HepG2 (cell line): Measurements from ENCODE around the gene CPEB2. TPM values are rescaled to one million over a fixed set of nuclear protein-coding genes. Genes with fewer than 3 reads are reported as not detected.

Experiments
- ATAC-seq: fragments of 200-7000 bp; cut with Tn5 transposase; 3 replicates; pipeline ENCODE4 v1.9.1; 2020; ENCODE audit warnings: mild to moderate bottlenecking, moderate library complexity
- BruUV-seq: library from RNA; stranded (reverse); fragments of 400-500 nt; replicated peaks from 2 replicates; lab custom pipeline; 2021; lab: Mats Ljungman, UMichigan
- CTCF ChIA-PET: fragments of 300-600 bp; formaldehyde crosslinking; extraction: SDS; loops from one replicate; lab custom pipeline; 2021; ENCODE audit warnings: low total read pairs, inconsistent platforms, low intra/inter-chr PET ratio; lab: Yijun Ruan, JAX
- POLR2A ChIA-PET: fragments of 350-600 bp; sonication (Branson Sonifier 250); formaldehyde crosslinking; loops from one replicate; lab custom pipeline; 2020; ENCODE audit warnings: antibody characterized with exemption, inconsistent platforms; lab: Yijun Ruan, JAX
- DNase-seq: peaks from one replicate; pipeline ENCODE4 v3.0.0-alpha.2; 2015; ENCODE audit warnings: low spot score
- FAIRE-seq: peaks from 3 replicates; lab custom pipeline; 2011; peaks lifted over from hg19 to GRCh38; lab: Jason Lieb, UNC
- H2AFZ ChIP-seq: one replicate; pipeline ENCODE4 v1.6.1; 2011; ENCODE audit warnings: low read length, inconsistent platforms
- H3K27ac ChIP-seq: fragments of 300-600 bp; 3 replicates; pipeline ENCODE4 v1.8.0; 2011; ENCODE audit warnings: mixed run types, mild to moderate bottlenecking, mixed read lengths, low read length, inconsistent platforms; ENCODE audit not compliant: insufficient read depth; ENCODE audit errors: extremely low read length
- H3K27me3 ChIP-seq, 2 experiments: fragments of 200-600 bp in 1 of 2; 2 replicates in 1 of 2; 3 replicates in 1 of 2; pipeline versions ENCODE4 v1.6.0 to v1.8.0; 2011; ENCODE audit warnings: low read length in 2 of 2, mild to moderate bottlenecking in 2 of 2, moderate library complexity in 2 of 2, inconsistent platforms in 1 of 2; ENCODE audit not compliant: insufficient read depth in 2 of 2, control insufficient read depth in 1 of 2
- H3K36me3 ChIP-seq, 2 experiments: fragments of 200-600 bp in 1 of 2; replicated peaks in 1 of 2; 2 replicates in 1 of 2; 3 replicates in 1 of 2; pipeline versions ENCODE4 v1.5.1 to v1.8.0; 2011; ENCODE audit warnings: low read length in 2 of 2, inconsistent platforms in 1 of 2; ENCODE audit not compliant: insufficient read depth in 2 of 2, control insufficient read depth in 1 of 2
- H3K4me1 ChIP-seq: 2 replicates; pipeline ENCODE4 v1.5.1; 2012; ENCODE audit warnings: low read length, inconsistent platforms; ENCODE audit not compliant: insufficient read depth
- H3K4me2 ChIP-seq: 2 replicates; pipeline ENCODE4 v1.6.0; 2011; ENCODE audit warnings: low read depth, low read length, inconsistent platforms
- H3K4me3 ChIP-seq, 3 experiments: fragments of 200-600 bp in 1 of 3; sonication (generic), shearing (Covaris generic) in 1 of 3; replicated peaks in 1 of 3; 2 replicates each; pipeline ENCODE4 v1.5.1; 2011 to 2016; ENCODE audit warnings: low read length in 3 of 3, inconsistent platforms in 2 of 3, low read depth in 2 of 3, mild to moderate bottlenecking in 2 of 3, control low read depth in 1 of 3, mixed read lengths in 1 of 3; ENCODE audit not compliant: insufficient read depth in 1 of 3
- H3K79me2 ChIP-seq: one replicate; pipeline ENCODE4 v1.6.1; 2011; ENCODE audit warnings: low read length, inconsistent platforms; ENCODE audit not compliant: insufficient read depth
- H3K9ac ChIP-seq: 2 replicates; pipeline ENCODE4 v1.6.0; 2011; ENCODE audit warnings: mild to moderate bottlenecking, low read depth, low read length, inconsistent platforms; ENCODE audit not compliant: insufficient read depth
- H3K9me3 ChIP-seq: 2 replicates; pipeline ENCODE4 v1.5.1; 2012; ENCODE audit warnings: mild to moderate bottlenecking, low read length
- H4K20me1 ChIP-seq: 2 replicates; pipeline ENCODE4 v1.6.0; 2011; ENCODE audit warnings: inconsistent platforms, mild to moderate bottlenecking, low read length, moderate library complexity; ENCODE audit not compliant: insufficient read depth
- CHCHD3 ChIP-seq: sonication (generic); formaldehyde crosslinking; IDR thresholded peaks from 2 replicates; pipeline ENCODE4 v1.8.0; 2022; ENCODE audit warnings: mild to moderate bottlenecking, missing genetic modification reagents, moderate library complexity
- MAFF ChIP-seq: IDR thresholded peaks from 2 replicates; pipeline ENCODE4 v1.6.1; 2011; ENCODE audit warnings: low read depth, low read length, improper control_type of control experiment
- MAFK ChIP-seq, 2 experiments: IDR thresholded peaks in 1 of 2; conservative IDR thresholded peaks in 1 of 2; 2 replicates each; pipeline ENCODE4 v1.6.1; 2011; ENCODE audit warnings: improper control_type of control experiment in 2 of 2, low read length in 2 of 2
- ZKSCAN5 ChIP-seq: sonication (generic); formaldehyde crosslinking; IDR thresholded peaks from 2 replicates; pipeline ENCODE4 v1.5.1; 2020; ENCODE audit warnings: mild to moderate bottlenecking, missing genetic modification reagents
- WGBS: methylation state at CpG from one replicate; pipeline ENCODE4 v1.1.6; 2017; ENCODE audit warnings: low lambda C conversion rate; 5-methylcytosine and 5-hydroxymethylcytosine counted together
- in situ Hi-C: cut with HindIII; loops from 2 replicates; pipeline ENCODE4 v1.10.0; 2017; ENCODE audit warnings: low pct_unique_long_range_greater_than_20kb; ENCODE audit not compliant: extremely low pct_ligation_motif_present
- intact Hi-C: fragments of 100-400 bp; cut with micrococcal nuclease; formaldehyde crosslinking; loops from one replicate; pipeline ENCODE4 v1.10.0; 2022; ENCODE audit not compliant: unreplicated experiment
- polyA plus RNA-seq, 8 experiments: library from polyadenylated mRNA; depleted of rRNA in 3 of 8; stranded (reverse) in 7 of 8; unstranded in 1 of 8; fragments of >200 nt; fragmentation: Illumina TruSeq in 4 of 8; extraction: Trizol in 4 of 8; gene quantifications; 2 replicates each; pipeline versions ENCODE4 v1.2.1 to v1.2.3, GENCODE V29; 2011 to 2016; ENCODE audit warnings: low read depth in 4 of 8, missing spikeins in 1 of 8, mixed read lengths in 1 of 8; ENCODE audit not compliant: insufficient read depth in 1 of 8
- total RNA-seq, 5 experiments: library from RNA; depleted of rRNA; stranded (reverse); fragments of >200 nt; fragmentation: Illumina TruSeq; extraction: Trizol; gene quantifications; 2 replicates each; pipeline ENCODE4 v1.2.3, GENCODE V29; 2016; ENCODE audit warnings: low read depth in 1 of 5
- TF ChIP-seq, protein P1 (sequence below), 2 experiments: fragments of 450-650 bp in 1 of 2; sonication (generic) in 1 of 2; formaldehyde crosslinking in 1 of 2; IDR thresholded peaks; 2 replicates each; pipeline versions ENCODE4 v1.6.1 to v1.8.0; 2016 to 2022; ENCODE audit warnings: antibody characterized with exemption in 1 of 2, mild to moderate bottlenecking in 1 of 2, missing genetic modification reagents in 1 of 2

CPEB2 gene
- total and polyA plus RNA-seq, 2 of the 13 experiments (the other 11 are each of a cell fraction or from before 2014, with no cell fraction given) = 2.0 to 2.5 TPM

DNA sequence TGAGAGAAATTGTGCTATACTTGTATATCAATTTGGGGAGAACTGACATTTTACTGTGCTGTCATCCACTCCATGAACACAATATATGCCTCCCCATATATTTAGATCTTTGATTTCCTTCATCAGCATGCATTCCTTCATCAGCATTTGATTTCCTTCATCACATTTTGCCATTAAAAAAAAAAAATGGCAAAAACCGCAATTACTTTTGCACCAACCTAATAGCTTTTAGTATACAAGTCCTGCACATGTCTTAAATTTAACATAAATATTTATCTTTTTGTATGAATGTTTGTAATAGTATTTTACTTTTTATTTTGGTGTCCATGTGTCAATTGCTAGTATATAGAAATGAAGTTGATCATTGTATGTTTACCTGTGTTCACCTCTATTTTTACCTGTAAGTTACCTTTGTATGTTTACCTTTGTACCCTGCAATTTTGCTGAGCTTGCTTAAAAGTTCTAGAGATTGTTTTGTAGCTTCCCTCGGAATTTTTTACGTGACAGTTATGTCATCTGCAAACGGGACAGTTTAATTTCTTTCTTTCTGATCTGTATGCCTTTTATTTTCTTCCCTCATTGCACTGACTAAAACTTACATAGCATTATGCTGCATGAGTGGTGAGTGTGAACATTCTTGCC, 86.2 kb downstream of the CPEB2 start:
- Histone ChIP-seq H3K36me3 (no peaks in the 10 kb centered on the region), H3K4me3 (no peak overlapping the region), H3K4me2 (no peak overlapping the region), H3K4me1 (no peaks in the 10 kb centered on the region), H3K9me3 (peaks cover 7% of the 10 kb centered on the region; the same call in 1 of the 2 replicates), H3K27me3 (no peaks in the 10 kb centered on the region), H3K27ac (no peak overlapping the region), H3K79me2 (no peaks in the 10 kb centered on the region), H3K9ac (no peak overlapping the region), H2AFZ (no peak overlapping the region), H4K20me1 (no peaks in the 10 kb centered on the region)
- DNase-seq (no peak), FAIRE-seq (no peak), ATAC-seq (no peak)
- in situ Hi-C loops = no loop called here
- ChIA-PET CTCF (no interaction called here), POLR2A (no interaction called here)
- 5% methylated on average over 4 of the region's 4 CpGs for WGBS
- TF ChIP-seq, protein P1, sequence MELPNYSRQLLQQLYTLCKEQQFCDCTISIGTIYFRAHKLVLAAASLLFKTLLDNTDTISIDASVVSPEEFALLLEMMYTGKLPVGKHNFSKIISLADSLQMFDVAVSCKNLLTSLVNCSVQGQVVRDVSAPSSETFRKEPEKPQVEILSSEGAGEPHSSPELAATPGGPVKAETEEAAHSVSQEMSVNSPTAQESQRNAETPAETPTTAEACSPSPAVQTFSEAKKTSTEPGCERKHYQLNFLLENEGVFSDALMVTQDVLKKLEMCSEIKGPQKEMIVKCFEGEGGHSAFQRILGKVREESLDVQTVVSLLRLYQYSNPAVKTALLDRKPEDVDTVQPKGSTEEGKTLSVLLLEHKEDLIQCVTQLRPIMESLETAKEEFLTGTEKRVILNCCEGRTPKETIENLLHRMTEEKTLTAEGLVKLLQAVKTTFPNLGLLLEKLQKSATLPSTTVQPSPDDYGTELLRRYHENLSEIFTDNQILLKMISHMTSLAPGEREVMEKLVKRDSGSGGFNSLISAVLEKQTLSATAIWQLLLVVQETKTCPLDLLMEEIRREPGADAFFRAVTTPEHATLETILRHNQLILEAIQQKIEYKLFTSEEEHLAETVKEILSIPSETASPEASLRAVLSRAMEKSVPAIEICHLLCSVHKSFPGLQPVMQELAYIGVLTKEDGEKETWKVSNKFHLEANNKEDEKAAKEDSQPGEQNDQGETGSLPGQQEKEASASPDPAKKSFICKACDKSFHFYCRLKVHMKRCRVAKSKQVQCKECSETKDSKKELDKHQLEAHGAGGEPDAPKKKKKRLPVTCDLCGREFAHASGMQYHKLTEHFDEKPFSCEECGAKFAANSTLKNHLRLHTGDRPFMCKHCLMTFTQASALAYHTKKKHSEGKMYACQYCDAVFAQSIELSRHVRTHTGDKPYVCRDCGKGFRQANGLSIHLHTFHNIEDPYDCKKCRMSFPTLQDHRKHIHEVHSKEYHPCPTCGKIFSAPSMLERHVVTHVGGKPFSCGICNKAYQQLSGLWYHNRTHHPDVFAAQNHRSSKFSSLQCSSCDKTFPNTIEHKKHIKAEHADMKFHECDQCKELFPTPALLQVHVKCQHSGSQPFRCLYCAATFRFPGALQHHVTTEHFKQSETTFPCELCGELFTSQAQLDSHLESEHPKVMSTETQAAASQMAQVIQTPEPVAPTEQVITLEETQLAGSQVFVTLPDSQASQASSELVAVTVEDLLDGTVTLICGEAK (IDR thresholded peaks at IDR 0.05) = peak; percentile 68
- TF ChIP-seq, protein P1 (CRISPR knock-in tag; IDR thresholded peaks at IDR 0.05) = no peak
- TF ChIP-seq MAFF = peak; percentile 96
- peak; percentile 93 to 97 for TF ChIP-seq MAFK (conservative IDR thresholded peaks at IDR 0.05 in 1 of 2, IDR thresholded peaks at IDR 0.05 in 1 of 2; ENCODE audit: low read length in 2 of 2)
- no peak for TF ChIP-seq ZKSCAN5
- TF ChIP-seq CHCHD3 (CRISPR knock-in tag) = no peak
- intact Hi-C loops = no loop called here
- no TSS peak for BruUV-seq
